HG02938 (cell line): Measurements from ENCODE around the gene PDZRN3.

Experiments used
- ATAC-seq: cut with Tn5 transposase; IDR thresholded peaks from one replicate; pipeline ENCODE4 v1.9.1; 2021; ENCODE audit warnings: mild to moderate bottlenecking, moderate library complexity; ENCODE audit not compliant: unreplicated experiment

The PDZRN3 gene

DNA sequence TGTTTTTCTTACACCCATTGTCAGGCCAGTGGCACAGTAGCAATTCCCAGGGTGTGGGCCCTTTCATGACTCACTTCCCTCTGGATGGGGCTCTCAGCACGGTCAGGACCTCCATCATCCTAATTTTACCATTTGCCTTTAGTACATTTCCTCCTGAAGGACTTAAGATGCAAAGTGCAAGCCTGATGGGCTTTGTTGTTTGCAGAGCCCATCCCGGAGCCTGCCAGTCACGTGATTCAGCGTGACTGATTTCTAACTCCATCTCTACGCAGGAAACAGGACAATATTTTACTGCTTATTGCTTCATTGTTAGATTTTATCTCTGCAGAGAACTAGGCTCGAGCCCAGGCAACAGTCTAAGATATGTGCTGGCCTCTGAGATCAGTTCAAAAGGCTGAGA lies 223.7 kb downstream of the PDZRN3 start:
- ATAC-seq = no peak

DNA sequence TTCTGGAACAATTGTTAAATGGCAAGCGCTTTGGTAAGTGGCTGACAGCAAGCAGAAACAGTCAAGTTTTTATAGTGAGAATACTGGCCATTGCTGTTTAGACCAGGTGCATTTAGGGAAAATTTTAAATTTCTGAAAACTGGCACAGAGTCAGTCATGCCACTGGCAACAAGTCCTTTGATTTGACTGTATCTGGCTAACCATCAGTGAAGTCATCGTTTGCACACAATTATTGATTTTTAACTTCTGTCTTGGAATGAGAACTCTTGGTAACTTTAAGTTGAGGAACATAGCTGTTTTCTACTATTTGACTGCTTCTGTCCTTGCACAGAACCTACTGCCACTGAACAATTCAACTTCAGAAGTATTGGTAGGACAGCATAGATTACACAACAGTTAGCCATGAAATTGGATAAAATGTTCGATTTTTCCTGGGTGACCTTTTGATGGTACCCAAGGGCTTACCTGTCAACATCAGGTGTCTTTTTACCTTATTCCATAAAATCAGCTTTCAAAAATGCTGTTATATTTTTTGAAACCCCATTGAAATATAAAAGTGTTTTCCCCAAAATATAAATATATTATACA lies 225.0 kb downstream of the PDZRN3 start:
- ATAC-seq = no peak

DNA sequence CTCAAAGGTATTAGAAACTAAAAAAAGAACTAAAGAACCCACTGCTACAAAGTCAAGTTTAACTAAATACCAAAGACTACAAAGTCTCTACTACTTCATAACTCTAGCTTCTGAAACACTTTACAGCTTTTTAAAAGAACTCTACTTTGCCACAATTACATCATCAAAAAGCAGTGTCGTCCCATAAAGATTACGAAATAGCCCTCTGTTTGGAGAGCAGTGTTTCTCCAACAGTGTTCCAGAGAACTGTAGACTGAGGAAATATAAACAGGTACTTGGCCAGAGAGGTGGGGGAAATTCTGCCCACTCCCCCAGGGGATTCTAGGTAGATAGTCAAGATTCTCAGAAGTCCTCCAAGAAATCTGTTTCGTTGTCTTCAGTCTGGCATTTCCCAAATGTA lies 225.6 kb downstream of the PDZRN3 start:
- ATAC-seq = no peak

DNA sequence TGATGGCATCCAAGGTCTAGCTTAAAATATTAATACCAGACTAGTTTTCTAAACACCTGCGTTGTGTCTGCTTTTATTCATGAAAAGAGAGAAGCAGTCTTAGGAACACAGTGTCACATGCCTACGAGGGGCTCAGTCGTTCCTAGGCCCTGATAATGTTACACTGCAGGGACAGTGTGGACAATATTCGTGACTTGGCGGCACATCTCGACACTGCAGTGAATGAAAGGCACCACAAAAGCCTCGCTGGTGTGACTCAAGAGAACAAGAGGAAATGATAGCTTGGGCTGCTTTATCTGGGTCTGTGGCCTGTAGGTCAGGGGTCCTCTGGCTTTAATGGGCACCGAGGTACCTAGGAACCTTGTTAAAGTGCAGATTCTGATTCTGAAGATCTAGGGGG lies 226.7 kb downstream of the PDZRN3 start:
- ATAC-seq = no peak

DNA sequence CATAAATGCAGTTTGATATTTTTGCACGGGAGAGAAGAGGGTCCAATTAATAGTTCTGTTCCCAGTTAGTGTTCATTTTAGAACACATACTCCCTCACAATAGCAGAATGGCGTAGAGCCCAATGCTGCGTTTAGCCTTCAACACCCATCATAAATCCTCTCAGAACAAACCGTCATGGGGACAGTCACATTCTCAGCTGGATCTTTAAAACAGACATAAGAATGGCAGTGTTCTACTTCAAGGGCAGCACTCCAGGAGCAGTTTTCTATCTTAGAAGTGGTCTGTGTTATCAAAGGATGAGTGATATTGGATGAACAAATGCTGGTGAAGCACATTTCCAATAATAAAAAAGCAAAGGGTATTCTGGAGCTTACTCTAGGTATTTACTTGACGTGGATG lies 230.5 kb downstream of the PDZRN3 start:
- no peak for ATAC-seq

DNA sequence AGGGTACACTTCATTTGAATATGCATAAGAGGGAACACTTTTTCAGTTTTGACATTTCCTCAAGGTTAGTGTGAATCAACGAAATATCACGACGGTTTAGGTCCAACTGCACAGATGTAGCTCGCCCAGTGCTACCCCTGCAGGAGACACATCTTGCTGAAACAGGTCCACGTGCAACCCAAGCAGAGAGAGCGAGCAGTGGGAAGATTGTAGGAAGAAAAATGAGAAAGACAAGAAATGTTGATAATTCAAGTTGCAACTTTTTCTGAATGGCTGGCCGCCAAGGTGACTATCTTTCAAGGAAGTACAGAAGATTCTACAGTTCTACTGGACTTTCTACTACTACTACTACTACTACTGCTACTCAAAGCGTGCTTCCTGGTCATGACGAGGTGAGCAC lies 231.7 kb downstream of the PDZRN3 start:
- ATAC-seq = no peak

DNA sequence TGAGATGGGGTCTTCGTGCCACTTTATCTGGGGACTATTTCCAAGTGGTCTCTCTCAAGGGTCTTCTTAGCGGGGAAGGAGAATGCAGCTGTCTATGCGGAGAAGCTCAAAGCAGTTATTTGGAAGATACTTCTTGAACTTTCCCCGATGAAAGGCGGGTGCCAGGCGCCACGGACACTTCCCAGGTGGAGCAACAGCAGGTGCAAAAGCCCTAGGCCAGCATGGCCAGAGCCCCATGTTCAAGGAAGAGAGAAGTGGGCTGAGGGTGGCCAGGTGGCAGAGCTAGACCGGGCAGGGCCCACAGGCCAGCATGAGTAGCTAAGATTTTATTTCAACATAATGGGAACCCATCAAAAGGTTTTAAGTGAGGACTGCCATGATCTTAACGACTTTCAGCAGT lies 232.8 kb downstream of the PDZRN3 start:
- no peak for ATAC-seq

DNA sequence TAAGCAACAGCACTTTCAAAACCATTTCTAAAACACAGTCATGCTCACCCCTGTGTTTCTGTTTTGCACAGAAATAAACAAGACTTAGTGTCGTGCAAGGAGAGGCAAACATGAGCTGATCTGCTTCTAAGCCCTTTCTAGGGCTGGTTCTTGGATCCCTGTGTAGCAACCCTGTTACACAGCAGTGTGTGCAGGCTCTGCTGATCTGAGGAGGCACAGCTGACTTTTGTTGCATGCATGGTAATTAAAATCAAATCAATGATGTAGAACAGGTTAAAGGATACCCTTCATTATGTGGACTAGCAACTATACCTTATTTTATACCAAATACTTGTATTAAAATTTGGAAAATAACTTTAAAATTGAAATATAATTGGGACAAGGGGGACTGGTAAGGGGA lies 234.8 kb downstream of the PDZRN3 start:
- ATAC-seq = no peak

DNA sequence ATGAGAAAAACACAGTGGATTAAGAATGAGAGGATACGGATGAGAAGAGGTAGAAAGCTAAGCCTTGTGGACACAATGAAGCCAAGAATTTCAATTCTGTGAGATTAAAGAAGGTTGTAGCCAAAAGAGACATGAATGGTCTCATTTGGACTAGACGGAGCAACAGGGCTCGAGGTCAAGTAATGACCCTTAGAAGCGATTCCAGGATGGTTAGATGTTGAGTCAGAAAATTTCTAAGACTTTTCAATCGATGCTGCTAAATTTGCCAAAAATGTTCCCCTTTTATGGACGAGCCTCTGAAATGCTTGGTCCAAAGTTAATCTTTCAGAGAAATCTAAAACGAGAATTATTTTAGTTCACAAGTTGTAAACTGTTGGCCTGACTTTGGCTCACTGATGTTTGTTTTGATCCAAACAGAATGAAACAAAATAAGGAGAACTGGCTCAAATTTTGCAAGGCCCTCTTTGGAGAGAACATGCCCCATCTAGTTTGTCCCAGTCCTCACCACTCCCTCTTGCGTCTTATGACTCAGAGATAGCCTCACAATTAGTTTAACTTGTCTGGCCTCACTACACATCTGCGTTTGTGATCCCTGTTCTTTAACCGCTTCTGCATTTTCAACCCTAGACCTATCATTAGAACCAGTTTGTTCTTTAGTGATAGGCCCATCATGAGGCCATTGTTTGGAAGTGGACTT lies 235.5 kb downstream of the PDZRN3 start:
- no peak for ATAC-seq

DNA sequence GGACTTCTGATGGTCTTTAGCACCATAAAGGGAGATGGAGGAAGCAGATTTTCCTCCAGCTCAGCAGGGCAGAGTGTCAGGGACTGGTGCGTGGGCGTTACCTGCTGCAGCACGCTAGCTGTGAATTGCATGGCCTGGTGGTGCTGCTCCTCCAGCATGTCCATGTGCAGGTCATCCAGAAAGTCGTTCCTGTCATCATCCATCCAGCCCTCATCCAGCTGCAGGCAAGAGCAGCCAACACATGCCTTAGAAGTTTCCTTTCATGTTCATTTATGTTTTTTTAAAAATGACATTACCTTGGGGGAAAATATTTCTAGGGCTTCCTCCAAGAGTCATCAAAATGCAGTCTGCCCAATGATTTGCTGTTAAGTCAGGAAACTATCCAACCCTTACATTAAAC lies 239.2 kb downstream of the PDZRN3 start:
- ATAC-seq = no peak

DNA sequence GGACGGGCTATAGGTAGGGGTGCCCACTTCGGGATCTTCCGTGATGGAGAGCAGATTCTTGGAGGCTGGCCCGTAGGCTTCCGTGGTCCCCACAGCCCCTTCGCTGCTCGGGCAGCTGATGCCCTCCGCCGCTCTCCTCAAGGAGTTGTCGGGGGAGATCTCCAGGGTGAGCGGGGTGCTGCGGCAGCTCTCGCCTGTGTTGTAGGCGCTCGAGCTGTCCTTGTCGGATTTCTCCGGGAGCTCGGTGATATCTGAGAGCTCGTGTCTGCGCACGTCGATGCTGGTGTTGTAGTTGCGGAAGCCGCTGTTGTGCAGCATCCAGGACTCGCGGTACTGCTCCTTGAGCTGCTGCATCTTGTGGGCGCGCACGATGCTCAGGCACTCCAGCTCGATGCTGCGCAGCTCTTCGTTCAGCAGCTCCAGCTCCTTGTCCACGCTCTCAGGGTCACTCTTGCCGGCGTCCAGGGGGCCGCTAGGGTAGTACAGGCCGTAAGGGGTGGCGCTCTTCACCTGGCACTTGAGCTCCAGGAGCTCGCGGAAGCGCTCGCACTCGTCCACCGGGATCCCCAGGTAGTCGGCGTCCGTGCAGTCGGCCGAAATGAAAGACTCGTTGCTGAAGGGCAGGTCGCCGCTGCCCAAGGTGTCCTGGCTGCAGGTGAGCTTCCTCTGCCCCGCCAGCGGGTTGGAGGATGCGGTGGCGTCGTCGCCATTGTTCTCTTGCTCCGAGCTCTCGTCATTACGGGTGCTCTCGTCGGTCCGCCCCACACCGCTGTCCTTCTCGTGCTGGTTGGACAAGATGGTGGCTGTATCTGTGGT lies 240.4 kb downstream of the PDZRN3 start:
- ATAC-seq = no peak

DNA sequence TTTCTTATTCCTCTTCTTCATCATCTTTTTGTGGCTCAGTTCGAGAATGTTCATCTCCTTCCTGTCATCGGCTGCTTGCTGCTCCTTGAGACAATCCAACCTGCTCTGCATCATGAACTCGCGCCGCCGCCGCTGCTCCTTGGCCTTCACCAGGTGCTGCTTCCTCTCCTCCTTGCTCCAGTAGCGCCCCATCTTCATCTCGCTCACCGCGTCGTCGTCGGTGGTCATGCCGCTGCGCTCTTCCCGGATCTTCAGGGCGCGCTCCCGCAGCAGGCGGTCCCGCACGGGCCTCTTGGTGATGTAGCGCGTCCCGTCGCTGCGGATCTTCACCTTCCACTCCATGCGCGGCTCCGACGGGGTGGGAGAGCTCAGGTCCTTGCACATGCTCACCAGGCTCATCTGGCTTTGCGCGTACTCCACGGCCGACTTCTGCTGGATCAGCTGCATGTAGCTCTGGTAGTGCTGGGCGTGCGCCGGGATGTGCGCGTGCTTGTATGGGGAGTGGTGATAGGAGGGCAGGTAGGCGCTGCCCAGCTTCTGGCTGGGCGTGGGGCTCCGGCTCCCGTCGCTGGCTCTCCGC lies 241.2 kb downstream of the PDZRN3 start:
- no peak for ATAC-seq

DNA sequence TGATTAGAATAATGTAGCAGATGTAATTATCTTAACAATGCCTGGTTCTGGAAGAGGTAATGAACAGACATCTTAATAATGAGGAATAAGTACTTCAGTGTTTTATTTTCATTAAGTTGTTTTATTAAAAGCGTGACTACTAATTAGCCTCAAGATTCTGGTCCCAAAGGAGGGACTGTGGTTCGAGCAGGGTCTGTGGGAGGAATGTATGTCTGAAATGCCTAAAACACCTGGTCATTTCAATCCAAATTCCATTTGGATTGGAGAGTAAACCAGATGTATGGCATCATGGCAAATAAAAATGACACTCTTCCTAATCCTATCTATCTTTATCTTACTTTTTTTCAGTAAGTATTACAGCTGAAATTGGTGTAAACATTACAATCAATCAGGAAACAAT lies 243.2 kb downstream of the PDZRN3 start:
- no peak for ATAC-seq

DNA sequence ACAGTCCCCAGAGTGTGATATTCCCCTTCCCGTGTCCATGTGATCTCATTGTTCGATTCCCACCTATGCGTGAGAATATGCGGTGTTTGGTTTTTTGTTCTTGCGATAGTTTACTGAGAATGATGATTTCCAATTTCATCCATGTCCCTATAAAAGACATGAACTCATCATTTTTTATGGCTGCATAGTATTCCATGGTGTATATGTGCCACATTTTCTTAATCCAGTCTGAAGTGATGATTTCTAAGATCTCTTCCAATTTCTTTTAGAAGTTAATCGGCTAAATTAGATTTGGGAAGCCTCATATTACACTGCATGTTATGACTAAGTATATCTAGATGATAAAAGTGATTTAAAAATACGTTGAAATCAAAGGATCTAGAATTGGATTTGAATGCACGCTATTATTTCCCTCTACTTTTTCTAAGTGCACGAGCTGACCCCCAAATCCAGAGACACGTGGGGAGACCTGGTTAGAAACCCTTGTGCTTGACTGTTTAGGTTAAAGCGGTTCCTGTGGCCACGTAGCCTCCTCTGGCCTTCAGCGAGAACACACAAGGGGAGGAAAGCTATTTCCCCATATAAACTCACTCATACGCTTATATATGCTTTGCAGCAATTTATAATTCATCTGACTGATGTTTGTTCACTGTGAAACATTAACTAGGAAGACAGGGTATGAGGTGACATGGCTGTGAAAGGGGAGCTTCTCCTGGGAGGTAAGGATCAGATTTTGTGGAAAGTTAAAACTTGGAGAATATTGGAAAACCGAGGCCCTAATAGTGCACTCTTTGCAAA lies 243.8 kb downstream of the PDZRN3 start:
- no peak for ATAC-seq

DNA sequence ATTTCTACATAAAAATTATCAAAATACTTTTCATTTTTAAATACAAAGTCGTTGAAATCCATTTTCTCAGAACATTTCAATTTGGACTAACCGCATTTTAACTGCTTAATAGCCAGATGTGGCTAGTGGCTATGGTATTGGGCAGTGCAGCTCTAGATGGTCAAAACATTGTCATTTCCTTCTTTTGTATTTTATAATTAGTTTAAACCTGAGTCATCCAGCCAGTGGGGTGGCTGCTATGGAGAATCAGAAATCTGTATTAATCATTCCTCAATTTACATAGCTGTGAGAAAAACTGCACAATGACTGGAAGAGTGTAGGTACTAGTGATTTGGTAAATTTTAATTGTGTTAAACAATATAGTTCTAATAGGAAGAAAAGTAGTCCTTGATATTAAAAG lies 245.3 kb downstream of the PDZRN3 start:
- ATAC-seq = no peak

DNA sequence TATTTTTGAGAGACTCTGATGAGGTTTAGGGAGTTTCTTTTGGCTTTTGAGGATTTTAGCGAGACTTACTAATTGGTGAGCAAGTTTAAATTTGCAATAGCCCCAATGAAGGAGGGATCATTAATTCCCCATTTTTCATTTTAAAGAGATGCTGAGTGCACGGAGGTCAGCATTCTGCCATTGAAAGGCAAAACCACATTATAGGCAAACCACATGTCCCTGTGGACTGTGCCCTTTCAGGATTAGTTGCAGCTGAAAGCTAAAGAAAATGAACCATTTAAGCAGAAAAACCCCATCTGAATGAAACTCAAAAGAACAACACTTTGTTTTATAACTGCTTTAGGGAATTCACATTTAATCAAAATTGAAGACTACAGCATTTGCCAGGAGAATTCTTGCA lies 246.5 kb downstream of the PDZRN3 start:
- no peak for ATAC-seq

DNA sequence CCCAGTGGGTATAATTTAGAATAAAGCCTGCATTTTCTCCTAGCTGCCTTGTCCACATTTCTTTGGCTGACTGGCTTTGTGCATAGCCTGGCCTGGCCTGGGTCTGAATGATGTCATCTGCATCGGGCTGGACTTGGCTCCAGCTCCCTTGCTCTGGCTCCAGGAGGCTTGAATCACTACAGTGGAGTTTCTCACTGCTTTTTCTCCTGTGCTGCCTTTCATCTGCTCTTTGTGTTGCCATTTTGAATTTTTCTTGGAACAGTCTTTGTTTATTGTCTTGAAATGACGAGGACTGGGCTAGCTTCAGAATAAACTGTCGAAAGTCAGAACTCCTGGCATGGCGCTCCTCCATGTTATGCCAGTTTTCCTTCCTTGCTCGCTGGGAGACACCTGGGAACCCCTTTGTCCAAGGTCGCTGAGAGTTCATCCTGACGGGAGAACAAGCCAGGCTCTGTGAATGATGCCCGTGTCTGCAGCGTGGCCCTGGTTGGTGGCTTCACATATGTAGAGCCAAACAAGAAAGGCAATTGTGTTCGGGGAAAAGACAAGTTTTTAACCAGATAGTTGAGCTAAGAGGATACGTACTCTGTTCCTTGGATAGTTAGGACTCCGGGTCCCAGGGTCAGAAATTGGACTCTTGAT lies 258.9 kb downstream of the PDZRN3 start:
- no peak for ATAC-seq

DNA sequence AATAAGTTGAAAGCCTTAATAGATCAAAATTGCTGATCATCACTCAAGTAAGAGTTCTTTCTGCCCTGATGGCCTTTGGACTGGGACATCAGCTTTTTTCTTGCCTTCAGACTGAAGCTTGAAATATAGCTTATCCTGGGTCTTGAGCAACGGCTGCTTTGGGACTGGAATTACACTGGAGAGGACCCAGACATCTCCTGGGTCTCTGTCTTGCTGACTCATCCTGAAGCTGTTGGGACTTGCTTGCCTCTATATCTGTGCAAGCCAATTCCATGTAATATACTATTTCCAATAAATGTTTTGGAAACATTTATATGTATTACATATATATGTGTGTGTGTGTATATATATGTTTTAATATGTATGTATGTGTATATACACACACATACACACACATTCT lies 260.2 kb downstream of the PDZRN3 start:
- no peak for ATAC-seq

DNA sequence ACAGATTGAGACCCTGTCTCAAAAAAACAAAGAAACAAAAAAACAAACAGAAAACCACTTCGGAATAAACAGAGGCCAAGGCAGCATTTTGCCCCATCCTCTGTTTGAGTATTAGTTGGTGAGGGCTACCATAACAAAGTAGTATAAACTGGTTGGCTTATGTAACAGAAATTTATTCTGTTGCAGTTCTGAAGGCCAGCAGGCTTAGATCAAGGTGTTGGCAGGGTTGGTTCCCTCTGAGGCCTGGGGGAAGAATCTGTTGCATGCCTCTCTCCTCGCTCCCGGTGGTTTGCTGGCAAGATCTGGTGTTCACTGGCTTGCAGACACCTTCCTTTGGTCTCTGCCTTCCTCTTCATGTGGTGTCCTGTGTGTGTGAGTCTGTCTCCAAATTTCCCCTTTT lies 261.6 kb downstream of the PDZRN3 start:
- no peak for ATAC-seq

DNA sequence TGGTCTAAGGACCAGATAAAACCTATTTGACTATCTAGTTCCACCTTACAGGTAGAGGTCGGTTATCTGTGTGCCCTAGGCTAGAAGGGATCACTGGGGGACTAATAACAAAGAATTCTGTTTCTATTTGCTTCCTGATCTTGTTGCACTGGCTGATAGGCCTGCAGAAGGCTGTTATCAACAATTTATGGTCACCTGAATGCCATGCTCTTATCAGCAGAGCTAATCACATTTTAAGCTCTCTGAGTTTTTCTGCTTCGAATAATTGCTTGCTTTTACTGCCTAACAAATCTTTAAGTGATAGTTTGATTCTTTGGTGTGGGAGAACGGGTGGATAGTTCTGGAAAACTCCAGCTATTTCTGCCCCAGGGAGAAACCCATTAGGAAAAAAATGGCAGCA lies 263.1 kb downstream of the PDZRN3 start:
- ATAC-seq = no peak
